GM19035 (cell line): ENCODE data around the gene PAX5.

Experiments
- ATAC-seq: cut with Tn5 transposase; IDR thresholded peaks from one replicate; pipeline ENCODE4 v1.9.1; 2021; ENCODE audit not compliant: unreplicated experiment

Gene PAX5

GRCh38 chr9:36962691-36963090 lies 71.4 kb downstream of the PAX5 start:
- ATAC-seq, result no peak

- ATAC-seq, result no peak
Measured at GRCh38 chr9:36961561-36962325, 72.3 kb downstream of the PAX5 start.

GRCh38 chr9:36961051-36961450 lies 73.0 kb downstream of the PAX5 start:
- no peak for ATAC-seq

- no peak for ATAC-seq
Measured at GRCh38 chr9:36960575-36960955, 73.5 kb downstream of the PAX5 start.

- no peak for ATAC-seq
Measured at GRCh38 chr9:36959681-36960574, 74.1 kb downstream of the PAX5 start.

- no peak for ATAC-seq
Measured at GRCh38 chr9:36956908-36957307, 77.2 kb downstream of the PAX5 start.

- ATAC-seq, result no peak
Measured at GRCh38 chr9:36950389-36950788, 83.7 kb downstream of the PAX5 start.

- ATAC-seq, result no peak
Measured at GRCh38 chr9:36949466-36949865, 84.6 kb downstream of the PAX5 start.

GRCh38 chr9:36948051-36948450 lies 86.0 kb downstream of the PAX5 start:
- ATAC-seq, result no peak

- ATAC-seq, result no peak
Measured at GRCh38 chr9:36946653-36947052, 87.4 kb downstream of the PAX5 start.

GRCh38 chr9:36945999-36946398 lies 88.1 kb downstream of the PAX5 start:
- no peak for ATAC-seq

- ATAC-seq, result no peak
Measured at GRCh38 chr9:36942891-36943290, 91.2 kb downstream of the PAX5 start.

- no peak for ATAC-seq
Measured at GRCh38 chr9:36941441-36941840, 92.6 kb downstream of the PAX5 start.

- no peak for ATAC-seq
Measured at GRCh38 chr9:36940881-36941280, 93.2 kb downstream of the PAX5 start.

GRCh38 chr9:36940500-36940853 lies 93.6 kb downstream of the PAX5 start:
- ATAC-seq, result no peak

- no peak for ATAC-seq
Measured at GRCh38 chr9:36939655-36940499, 94.2 kb downstream of the PAX5 start.

GRCh38 chr9:36939214-36939613 lies 94.9 kb downstream of the PAX5 start:
- no peak for ATAC-seq

GRCh38 chr9:36938617-36939016 lies 95.5 kb downstream of the PAX5 start:
- no peak for ATAC-seq

GRCh38 chr9:36937951-36938350 lies 96.1 kb downstream of the PAX5 start:
- no peak for ATAC-seq

- no peak for ATAC-seq
Measured at GRCh38 chr9:36937346-36937745, 96.7 kb downstream of the PAX5 start.

GRCh38 chr9:36936498-36936831 lies 97.6 kb downstream of the PAX5 start:
- ATAC-seq, result no peak
